Thoracic aorta (tissue), 2 donors: ENCODE measurements around the gene TMEM30A. TPM values are rescaled to one million over a fixed set of nuclear protein-coding genes. Genes with fewer than 3 reads are reported as not detected.

Source experiments
- ATAC-seq: fragments of 150-250 bp; one replicate; pipeline ENCODE4 v1.8.0; 2017; ENCODE audit warnings: low read depth; ENCODE audit not compliant: insufficient number of reproducible peaks, low FRiP score
- DNase-seq: peaks from one replicate; pipeline ENCODE4 v3.0.0-alpha.2; 2020; ENCODE audit warnings: low spot score
- H3K27ac ChIP-seq, 2 donors: fragments of 200-600 bp; sonication (generic); 1 replicate in 1 of 2; 2 replicates in 1 of 2; pipeline ENCODE4 v1.5.1; 2016; ENCODE audit warnings: mild to moderate bottlenecking in 2 of 2, moderate library complexity in 2 of 2
- H3K27me3 ChIP-seq: fragments of 200-600 bp; sonication (generic); replicated peaks from 2 replicates; pipeline ENCODE4 v1.6.0; 2016; ENCODE audit warnings: mild to moderate bottlenecking; ENCODE audit not compliant: insufficient read depth
- H3K36me3 ChIP-seq: fragments of 200-600 bp; sonication (generic); one replicate; pipeline ENCODE4 v1.5.1; 2016
- H3K4me1 ChIP-seq, 2 donors: fragments of 200-600 bp; sonication (generic); 1 replicate in 1 of 2; 2 replicates in 1 of 2; pipeline versions ENCODE4 v1.5.1 to v1.6.0; 2016; ENCODE audit warnings: low read depth in 2 of 2, mild to moderate bottlenecking in 1 of 2; ENCODE audit not compliant: control insufficient read depth in 1 of 2
- H3K4me3 ChIP-seq: fragments of 200-600 bp; sonication (generic); 2 replicates; pipeline ENCODE4 v1.5.1; 2016; ENCODE audit warnings: mild to moderate bottlenecking
- H3K9me3 ChIP-seq: fragments of 200-600 bp; sonication (generic); 2 replicates; pipeline ENCODE4 v1.5.1; 2016
- CTCF ChIP-seq: fragments of 200-600 bp; sonication (generic); IDR thresholded peaks from one replicate; pipeline ENCODE4 v1.5.1; 2019; ENCODE audit warnings: antibody characterized with exemption
- total RNA-seq, 2 donors: library from RNA; depleted of rRNA; stranded (reverse); fragments of >200 nt; gene quantifications; one replicate each; pipeline versions ENCODE4 v1.1.0 to v1.2.3, GENCODE V29; 2016

TMEM30A gene
- total RNA-seq, 2 donors from 2014 or later = 112 to 123 TPM

DNA sequence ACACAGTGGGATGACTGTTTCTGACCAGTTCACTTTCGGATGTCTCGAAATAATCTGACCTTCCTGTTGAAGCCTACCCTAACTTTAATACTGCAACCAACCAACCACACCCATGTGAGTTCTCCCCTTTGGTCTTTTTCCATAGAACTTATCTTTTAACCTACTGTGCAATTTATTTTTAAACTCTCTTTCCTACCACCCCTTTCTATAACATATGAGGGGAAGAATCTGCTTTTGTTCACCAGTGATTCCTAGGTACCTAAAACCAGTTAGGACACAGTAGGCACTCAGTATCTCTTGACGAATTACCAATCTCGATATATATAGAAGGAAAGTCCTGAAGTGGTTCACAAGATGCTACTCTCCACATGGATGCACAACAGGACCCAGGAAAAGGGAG, 48.0 kb downstream of the TMEM30A start:
- no peak overlapping the region for H3K4me3 ChIP-seq
- no peak overlapping the region for H3K27ac ChIP-seq
- H3K4me1 ChIP-seq = peaks cover 17 to 21% of the 10 kb centered on the region in 2 donors
- no peak for TF ChIP-seq CTCF
- H3K36me3 ChIP-seq = peaks cover 12% of the 10 kb centered on the region
- ATAC-seq (no peak), DNase-seq (no peak)
- H3K27me3 ChIP-seq = no peaks in the 10 kb centered on the region
- H3K9me3 ChIP-seq = no peaks in the 10 kb centered on the region

DNA sequence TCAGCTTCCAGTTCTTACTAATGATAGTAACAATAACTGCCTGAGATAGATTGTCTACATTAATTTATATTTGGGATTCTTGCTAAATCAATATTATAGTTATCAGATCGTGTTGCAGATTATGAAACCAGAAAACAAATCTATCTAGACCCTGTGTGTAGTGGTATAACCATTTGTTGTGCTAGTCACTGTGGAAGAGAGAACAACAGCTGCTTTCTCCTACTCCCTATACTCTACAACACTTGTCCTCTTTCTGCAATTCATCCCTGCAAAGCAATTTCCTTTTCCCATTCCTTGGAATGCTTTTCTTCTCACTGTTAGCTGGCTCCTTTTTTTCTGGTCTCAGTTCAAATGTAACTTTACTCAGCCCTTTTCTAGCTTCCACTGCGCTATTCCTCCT, 49.3 kb downstream of the TMEM30A start:
- ATAC-seq = no peak

DNA sequence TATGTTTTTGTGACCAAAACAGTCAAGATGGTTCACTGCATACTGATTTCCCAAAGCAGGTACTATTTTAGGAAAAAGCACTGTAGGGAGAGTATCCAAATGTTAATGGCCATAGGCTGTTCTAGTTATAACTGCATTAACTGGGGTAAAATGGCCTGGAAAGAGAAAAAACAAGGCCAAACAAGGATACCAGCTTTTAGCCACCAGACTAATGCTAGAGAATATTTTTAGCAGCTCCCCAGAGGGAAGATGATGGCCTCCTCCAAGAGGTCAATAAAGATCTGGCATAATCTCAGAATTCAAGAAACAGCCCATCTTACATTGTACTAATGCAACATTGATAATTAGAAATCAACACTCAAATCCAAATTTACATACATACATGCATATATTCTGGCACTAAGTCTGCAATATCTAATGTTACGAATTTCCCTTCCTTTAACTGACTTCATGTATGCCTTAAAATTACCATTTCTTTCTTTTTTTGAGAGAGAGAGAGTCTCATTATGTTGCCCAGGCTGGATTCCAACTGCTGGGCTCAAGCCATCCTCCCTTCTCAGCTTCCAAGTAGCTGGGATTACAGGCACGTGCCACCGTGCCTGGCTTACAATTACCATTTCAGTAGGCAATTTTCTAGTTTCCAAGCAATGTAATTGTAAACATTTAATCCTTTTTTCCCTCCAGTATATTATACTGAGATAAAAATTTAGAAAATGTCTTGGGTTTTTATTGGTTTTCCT, 50.3 kb downstream of the TMEM30A start:
- Histone ChIP-seq H3K27ac (peak overlapping the region in 1 of 2 donors; percentile 38), H3K27me3 (no peaks in the 10 kb centered on the region), H3K36me3 (peaks cover 12% of the 10 kb centered on the region), H3K4me1 (peaks cover 7 to 14% of the 10 kb centered on the region in 2 donors), H3K9me3 (no peaks in the 10 kb centered on the region), H3K4me3 (no peak overlapping the region)
- DNase-seq (no peak), ATAC-seq (no peak)
- TF ChIP-seq CTCF = no peak

More for the DNA sequence above, 49.3 kb downstream of the TMEM30A start:
- H3K4me3 ChIP-seq = no peak overlapping the region
- no peaks in the 10 kb centered on the region for H3K27me3 ChIP-seq
- H3K9me3 ChIP-seq = no peaks in the 10 kb centered on the region
- no peak for DNase-seq
- peaks cover 12% of the 10 kb centered on the region for H3K36me3 ChIP-seq
- H3K27ac ChIP-seq = no peak overlapping the region
- peaks cover 7 to 14% of the 10 kb centered on the region in 2 donors for H3K4me1 ChIP-seq
- TF ChIP-seq CTCF = no peak

DNA sequence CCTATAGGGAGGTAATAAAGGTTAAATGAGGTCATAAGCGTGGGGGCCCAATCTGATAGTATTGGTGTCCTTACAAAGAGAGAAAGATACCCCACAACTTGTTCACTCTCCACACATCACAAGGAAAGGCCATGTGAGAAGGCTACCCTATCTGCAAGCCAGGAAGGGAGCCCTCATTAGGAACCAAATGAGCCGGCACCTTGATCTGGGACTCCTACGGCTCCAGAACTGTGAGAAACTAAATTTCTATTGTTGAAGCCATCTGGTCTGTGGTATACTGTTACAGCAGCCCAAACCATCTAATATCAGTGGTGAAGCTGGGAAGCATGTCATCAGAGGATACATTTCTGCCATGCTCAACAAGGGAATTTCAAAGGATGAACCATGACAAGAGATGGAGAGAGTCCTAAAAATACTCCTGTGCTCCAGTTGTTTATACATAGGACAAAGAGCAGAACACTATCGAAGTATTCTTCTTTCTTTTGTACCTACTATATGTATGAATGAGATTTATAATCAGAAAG, 51.4 kb downstream of the TMEM30A start:
- Histone ChIP-seq H3K9me3 (no peaks in the 10 kb centered on the region), H3K27ac (no peak overlapping the region)
- no peak for TF ChIP-seq CTCF

DNA sequence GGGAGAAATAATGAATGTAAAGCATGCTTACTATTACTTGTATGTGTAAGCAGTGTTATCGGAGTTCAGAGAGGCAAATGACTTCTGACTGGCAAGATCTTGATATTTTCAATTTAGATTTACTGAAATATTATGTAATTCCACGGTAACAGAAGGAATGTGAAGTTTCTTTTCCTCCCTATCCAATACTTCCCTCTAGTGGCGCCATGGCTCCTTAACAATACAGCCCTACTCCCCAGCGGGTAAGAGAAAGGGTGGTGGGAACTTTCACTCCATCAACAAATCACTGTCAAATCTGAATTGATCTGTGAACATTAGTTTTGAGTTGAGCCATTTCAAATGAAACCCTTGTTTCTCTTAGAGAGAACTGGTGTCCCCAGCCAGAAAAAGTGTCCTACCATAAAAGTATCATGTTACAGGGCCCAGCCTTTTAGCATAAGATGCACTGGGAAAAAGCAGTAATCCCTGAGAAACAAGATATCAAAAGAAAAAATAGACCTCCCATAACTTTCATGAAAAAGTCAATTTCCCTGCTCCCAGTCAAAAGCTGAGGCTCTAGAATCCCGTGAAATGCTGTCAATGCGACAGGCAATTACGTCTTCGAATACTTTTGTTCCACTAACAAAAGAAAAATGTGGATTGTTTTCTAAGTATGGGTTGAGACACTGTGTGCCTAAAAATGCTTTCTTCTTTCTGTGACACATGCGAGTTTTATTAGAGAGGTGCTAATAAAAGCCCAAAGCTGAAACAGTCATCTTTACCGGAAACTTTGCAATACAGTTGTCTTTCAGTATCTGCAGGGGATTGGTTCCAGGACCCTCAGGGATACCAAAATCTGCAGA, 53.9 kb downstream of the TMEM30A start:
- DNase-seq (no peak), ATAC-seq (peak; percentile 79)
- no peaks in the 10 kb centered on the region for H3K36me3 ChIP-seq
- H3K9me3 ChIP-seq = no peaks in the 10 kb centered on the region
- H3K27ac ChIP-seq = no peak overlapping the region
- peak; percentile 62 for TF ChIP-seq CTCF
- H3K4me1 ChIP-seq = peaks cover 7 to 14% of the 10 kb centered on the region in 2 donors
- no peaks in the 10 kb centered on the region for H3K27me3 ChIP-seq
- H3K4me3 ChIP-seq = no peak overlapping the region

More for the DNA sequence above, 51.4 kb downstream of the TMEM30A start:
- peaks cover 6% of the 10 kb centered on the region for H3K36me3 ChIP-seq
- no peak overlapping the region for H3K4me3 ChIP-seq
- peaks cover 7 to 14% of the 10 kb centered on the region in 2 donors for H3K4me1 ChIP-seq
- DNase-seq (no peak), ATAC-seq (no peak)
- no peaks in the 10 kb centered on the region for H3K27me3 ChIP-seq
